Measurements from ENCODE around the gene SRMS.
"Not testable (repeated sequence)": the region's sequence is repeated elsewhere in the genome, so short reads cannot be mapped to it uniquely, and the experiment has no call there.

Gene SRMS

DNA sequence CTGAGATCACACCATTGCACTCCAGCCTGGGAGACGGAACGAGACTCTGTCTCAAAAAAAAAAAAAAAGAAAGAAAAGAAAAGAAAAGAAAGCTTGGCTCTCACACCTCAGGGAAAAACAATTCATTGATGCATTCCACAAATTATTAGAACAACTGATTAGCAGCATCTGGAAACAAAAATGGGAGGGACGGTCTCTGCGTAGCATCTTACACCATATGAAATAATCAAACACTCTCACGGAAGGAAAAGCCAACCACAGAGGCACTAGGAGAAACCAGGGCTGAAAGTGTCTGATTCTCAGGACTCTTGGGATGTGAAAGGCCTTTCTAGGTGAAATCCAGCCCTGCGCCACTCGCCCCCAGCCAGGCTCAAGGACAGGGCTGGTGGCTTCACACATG, 28.8 kb upstream of the SRMS start:
- no peaks in the 10 kb centered on the region for H3K4me1 ChIP-seq (ENCODE audit: insufficient read depth, low read length)
- no peak overlapping the region for H3K27ac ChIP-seq (ENCODE audit: low read depth, low read length)
- H3K9ac ChIP-seq (ENCODE audit: low read depth, low read length) = no peak overlapping the region
- H3K9me3 ChIP-seq (ENCODE audit: insufficient read depth, low read depth, low read length) = no peaks in the 10 kb centered on the region
- WGBS = 94% methylated on average over 6 of the region's 7 CpGs
- H3K27me3 ChIP-seq (ENCODE audit: insufficient read depth, low read length) = no peaks in the 10 kb centered on the region; the same call in 1 of the 2 replicates
- H3K36me3 ChIP-seq (ENCODE audit: insufficient read depth, low read length) = no peaks in the 10 kb centered on the region
- no peak overlapping the region for H3K4me3 ChIP-seq (ENCODE audit: low read length)

DNA sequence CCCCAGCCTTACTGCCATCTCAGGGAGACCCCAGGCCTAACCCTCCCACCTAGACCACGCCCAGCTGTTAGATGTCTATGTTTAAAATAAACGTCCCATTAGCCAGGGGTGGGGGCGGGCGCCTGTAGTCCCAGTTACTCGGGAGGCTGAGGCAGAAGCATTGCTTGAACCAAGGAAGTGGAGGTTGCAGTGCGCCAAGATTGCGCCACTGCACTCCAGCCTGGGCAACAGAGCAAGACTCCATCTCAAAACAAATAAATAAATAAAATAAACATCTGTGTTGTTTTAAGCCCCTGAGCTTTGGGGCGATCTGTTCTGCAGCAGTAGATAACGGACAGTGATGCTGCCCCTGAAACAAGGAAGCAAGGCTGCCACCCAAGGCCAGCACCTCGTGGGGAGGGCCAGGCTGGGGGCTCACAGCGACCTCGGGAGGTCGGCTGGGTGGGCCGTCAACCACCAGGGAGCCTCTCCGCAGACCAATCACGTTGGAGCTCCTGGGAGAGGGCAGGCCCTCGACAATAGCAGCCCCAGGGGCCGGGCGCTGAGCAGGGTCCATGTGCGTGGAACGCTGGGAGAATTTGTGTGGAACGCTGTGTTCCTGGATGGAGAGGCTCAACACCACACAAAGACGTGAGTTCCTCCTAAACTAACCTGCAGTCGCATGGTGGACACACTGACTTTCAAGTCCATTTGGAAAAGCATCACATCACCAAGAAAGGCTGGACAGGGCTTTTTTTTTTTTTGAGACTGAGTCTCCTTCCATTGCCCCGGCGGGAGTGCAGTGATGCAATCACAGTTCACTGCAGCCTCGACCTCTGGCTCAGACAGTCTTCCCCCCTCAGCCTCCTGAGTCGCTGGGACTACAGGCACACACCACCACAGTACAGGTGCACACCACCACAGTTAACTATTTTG, 27.5 kb upstream of the SRMS start:
- no peaks in the 10 kb centered on the region; the same call in 1 of the 2 replicates for H3K27me3 ChIP-seq (ENCODE audit: insufficient read depth, low read length)
- no peaks in the 10 kb centered on the region for H3K9me3 ChIP-seq (ENCODE audit: insufficient read depth, low read depth, low read length)
- no peaks in the 10 kb centered on the region for H3K4me1 ChIP-seq (ENCODE audit: insufficient read depth, low read length)
- 77% methylated on average over 28 of the region's 28 CpGs for WGBS
- no peak overlapping the region for H3K4me3 ChIP-seq (ENCODE audit: low read length)
- no peak overlapping the region for H3K9ac ChIP-seq (ENCODE audit: low read depth, low read length)
- H3K36me3 ChIP-seq (ENCODE audit: insufficient read depth, low read length) = no peaks in the 10 kb centered on the region
- no peak overlapping the region for H3K27ac ChIP-seq (ENCODE audit: low read depth, low read length)

DNA sequence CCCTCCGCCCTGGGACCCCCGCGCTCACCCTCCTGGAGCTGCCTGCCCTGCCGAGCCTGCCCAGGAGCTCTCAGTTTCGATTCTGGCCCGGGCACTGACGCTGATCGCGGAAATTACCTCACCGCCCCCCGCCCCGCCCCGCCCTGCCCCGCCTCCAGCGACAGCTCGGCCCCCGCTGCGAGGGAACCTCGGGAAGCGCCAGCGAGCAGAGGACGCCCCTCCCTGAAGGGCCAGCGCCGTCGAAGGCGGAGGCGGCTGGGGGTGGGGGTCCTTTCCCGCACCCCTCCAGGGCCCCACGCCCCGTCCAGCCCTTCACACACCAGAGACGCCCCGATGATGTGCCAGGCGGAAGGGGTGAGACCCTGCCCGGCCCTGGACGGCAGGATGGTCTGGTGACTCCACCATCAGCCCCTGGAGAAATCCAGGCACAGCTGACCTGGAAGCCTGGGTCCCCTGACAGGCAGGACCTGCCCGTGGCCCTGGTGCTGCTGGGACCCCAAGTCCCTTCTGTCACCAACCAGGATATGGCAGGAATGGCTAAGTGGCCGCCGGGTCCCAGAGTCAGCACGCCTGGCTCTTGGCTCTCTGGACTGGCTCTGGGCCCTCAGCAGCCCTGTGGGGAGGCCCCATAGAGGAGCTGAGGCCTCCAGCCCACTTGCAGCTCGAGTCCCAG, 26.7 kb upstream of the SRMS start, which contains the start of gene HELZ2:
Gene HELZ2 (minus strand): TSS at position 84 of the 673 bp plus-strand sequence. CDS start 1,854 bp downstream, outside the sequence.
- WGBS = 8% methylated on average over 40 of the region's 40 CpGs
- peak within 1 kb of the TSS; percentile 60; the same call in 1 of the 2 replicates for H3K9ac ChIP-seq (ENCODE audit: low read depth, low read length)
- H3K27ac ChIP-seq (ENCODE audit: low read depth, low read length) = no peak within 1 kb of the TSS
- H3K27me3 ChIP-seq (ENCODE audit: insufficient read depth, low read length) = no peaks in the 10 kb centered on the region; the same call in 1 of the 2 replicates
- H3K4me3 ChIP-seq (ENCODE audit: low read length) = peak within 1 kb of the TSS; percentile 76
- H3K36me3 ChIP-seq (ENCODE audit: insufficient read depth, low read length) = no peaks in the 10 kb centered on the region
- H3K9me3 ChIP-seq (ENCODE audit: insufficient read depth, low read depth, low read length) = no peaks in the 10 kb centered on the region
- H3K4me1 ChIP-seq (ENCODE audit: insufficient read depth, low read length) = no peaks in the 10 kb centered on the region

DNA sequence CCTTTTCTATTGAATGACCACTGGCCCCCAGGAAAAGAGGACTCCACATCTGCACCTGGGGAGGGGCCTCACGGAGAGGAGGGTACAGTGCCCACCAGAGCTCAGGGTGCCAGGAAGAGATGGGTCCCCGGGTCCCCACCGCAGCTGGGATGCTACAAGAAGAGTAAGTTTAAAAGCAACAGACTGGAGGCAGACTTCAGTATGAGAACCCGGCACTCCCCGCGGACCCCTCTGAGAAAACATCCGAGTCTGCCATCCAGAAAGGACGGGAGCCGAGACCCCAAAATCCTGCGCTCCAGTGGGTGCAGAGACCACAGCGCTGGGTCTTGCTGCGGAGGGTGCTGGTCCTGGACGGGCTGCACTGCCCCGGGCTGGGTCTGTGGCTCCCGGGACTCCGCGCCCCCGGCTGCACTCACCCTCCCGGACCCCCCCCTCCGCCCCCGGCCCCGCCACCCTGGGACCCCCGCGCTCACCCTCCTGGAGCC, 26.1 kb upstream of the SRMS start:
- no peak overlapping the region for H3K27ac ChIP-seq (ENCODE audit: low read depth, low read length)
- H3K36me3 ChIP-seq (ENCODE audit: insufficient read depth, low read length) = no peaks in the 10 kb centered on the region

DNA sequence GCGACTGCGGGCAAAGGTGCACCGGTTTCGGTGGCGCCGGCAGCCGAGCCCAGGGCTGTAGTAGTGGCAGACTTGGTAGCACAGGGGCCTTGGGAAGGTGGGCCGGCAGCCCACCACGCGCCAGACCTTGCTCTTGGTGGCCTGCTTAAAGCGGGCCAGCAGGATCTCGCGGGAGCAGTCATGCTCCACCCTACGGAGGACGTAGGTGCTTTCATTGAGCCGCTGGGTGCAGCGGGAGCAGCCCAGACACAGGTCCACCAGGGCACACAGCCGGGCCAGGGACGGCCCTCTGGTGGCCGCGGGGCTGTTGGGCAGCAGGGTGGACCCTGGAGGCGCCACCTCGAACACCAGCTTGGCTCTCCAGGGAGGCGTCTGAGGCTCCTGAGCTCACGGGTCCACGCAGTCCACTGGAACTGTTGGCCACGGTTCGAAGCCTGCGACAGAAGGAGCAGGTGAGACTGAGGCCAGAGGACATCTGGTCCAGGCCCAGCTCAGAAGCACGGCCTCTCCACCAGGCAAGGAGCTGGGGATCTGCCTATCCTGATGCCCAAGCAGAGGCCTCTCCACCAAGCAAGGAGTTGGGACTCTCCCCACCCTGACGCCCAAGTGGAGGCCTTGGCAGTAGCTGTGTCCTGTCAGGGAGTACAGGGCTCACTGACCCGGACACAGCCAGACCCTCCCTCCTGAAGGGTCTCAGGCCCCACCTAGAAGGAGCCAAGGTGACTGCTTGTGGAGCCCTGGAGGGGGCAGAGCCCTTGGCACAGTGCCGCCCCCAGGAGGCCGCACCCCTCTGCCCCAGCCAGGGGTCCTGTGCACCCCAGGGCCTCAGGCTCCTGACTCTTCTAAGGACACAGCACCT, 25.5 kb upstream of the SRMS start:
- WGBS = 90% methylated on average over 34 of the region's 34 CpGs
- Histone ChIP-seq H3K4me3 (ENCODE audit: low read length) (peak overlapping the region; percentile 76), H3K4me1 (ENCODE audit: insufficient read depth, low read length) (no peaks in the 10 kb centered on the region), H3K27ac (ENCODE audit: low read depth, low read length) (no peak overlapping the region), H3K9ac (ENCODE audit: low read depth, low read length) (no peak overlapping the region), H3K36me3 (ENCODE audit: insufficient read depth, low read length) (no peaks in the 10 kb centered on the region), H3K27me3 (ENCODE audit: insufficient read depth, low read length) (no peaks in the 10 kb centered on the region; the same call in 1 of the 2 replicates), H3K9me3 (ENCODE audit: insufficient read depth, low read depth, low read length) (no peaks in the 10 kb centered on the region)

More for the DNA sequence above, 26.1 kb upstream of the SRMS start:
- peak overlapping the region; percentile 60; the same call in 1 of the 2 replicates for H3K9ac ChIP-seq (ENCODE audit: low read depth, low read length)
- H3K27me3 ChIP-seq (ENCODE audit: insufficient read depth, low read length) = no peaks in the 10 kb centered on the region; the same call in 1 of the 2 replicates
- peak overlapping the region; percentile 76 for H3K4me3 ChIP-seq (ENCODE audit: low read length)
- 7% methylated on average over 22 of the region's 24 CpGs for WGBS
- H3K4me1 ChIP-seq (ENCODE audit: insufficient read depth, low read length) = no peaks in the 10 kb centered on the region
- H3K9me3 ChIP-seq (ENCODE audit: insufficient read depth, low read depth, low read length) = no peaks in the 10 kb centered on the region

DNA sequence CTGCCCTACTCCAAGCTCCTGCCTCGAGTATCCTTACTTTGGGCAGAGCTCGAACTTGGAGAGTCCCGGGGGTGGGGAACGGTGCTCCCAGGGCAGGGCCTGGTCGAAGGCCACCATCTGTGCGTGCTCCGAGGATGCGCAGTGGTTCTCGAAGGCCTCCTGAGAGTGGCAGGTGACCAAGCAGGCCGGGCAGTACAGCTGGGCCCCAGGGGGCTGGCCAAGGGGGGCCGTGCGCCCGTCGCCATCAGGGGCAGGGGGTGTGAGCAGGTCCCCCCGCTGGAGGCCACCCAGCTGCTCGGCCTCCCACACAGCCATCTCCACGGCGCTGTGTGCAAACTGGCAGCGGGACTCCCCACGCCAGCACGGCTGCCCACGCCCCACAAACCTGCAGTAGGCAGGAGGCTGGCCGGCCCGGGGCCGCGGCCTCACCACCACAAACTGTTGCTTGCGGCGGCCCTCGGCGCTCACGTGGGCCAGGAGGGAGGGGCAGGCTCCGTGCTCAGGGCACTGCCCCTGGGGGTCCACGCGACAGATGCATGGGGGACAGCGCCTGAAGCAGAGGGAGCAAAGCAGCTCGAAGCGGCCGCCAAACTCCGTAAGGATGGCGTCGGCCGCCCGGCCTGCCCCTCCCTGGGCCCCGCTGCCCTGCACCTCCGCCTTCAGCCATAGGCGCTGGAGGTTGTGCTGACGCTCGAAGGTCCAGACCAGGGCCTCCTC, 24.7 kb upstream of the SRMS start:
- no peak overlapping the region for H3K4me3 ChIP-seq (ENCODE audit: low read length)
- H3K27ac ChIP-seq (ENCODE audit: low read depth, low read length) = no peak overlapping the region
- no peaks in the 10 kb centered on the region for H3K4me1 ChIP-seq (ENCODE audit: insufficient read depth, low read length)

DNA sequence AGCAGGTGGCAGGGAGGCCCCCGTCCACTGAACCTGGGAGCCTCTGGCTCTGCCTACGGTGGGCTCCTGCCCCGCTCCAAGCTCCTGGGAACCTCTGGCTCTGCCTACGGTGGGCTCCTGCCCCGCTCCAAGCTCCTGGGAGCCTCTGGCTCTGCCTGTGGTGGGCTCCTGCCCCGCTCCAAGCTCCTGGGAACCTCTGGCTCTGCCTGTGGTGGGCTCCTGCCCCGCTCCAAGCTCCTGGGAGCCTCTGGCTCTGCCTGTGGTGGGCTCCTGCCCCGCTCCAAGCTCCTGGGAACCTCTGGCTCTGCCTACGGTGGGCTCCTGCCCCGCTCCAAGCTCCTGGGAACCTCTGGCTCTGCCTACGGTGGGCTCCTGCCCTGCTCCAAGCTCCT, 23.5 kb upstream of the SRMS start:
- H3K36me3 ChIP-seq (ENCODE audit: insufficient read depth, low read length); H3K9ac ChIP-seq (ENCODE audit: low read depth, low read length); H3K4me3 ChIP-seq (ENCODE audit: low read length); H3K4me1 ChIP-seq (ENCODE audit: insufficient read depth, low read length); H3K27me3 ChIP-seq (ENCODE audit: insufficient read depth, low read length); H3K9me3 ChIP-seq (ENCODE audit: insufficient read depth, low read depth, low read length); H3K27ac ChIP-seq (ENCODE audit: low read depth, low read length): not testable (repeated sequence)
- 82% methylated on average over 3 of the region's 11 CpGs for WGBS

More for the DNA sequence above, 24.7 kb upstream of the SRMS start:
- H3K27me3 ChIP-seq (ENCODE audit: insufficient read depth, low read length) = no peaks in the 10 kb centered on the region; the same call in 1 of the 2 replicates
- no peak overlapping the region for H3K9ac ChIP-seq (ENCODE audit: low read depth, low read length)
- H3K9me3 ChIP-seq (ENCODE audit: insufficient read depth, low read depth, low read length) = no peaks in the 10 kb centered on the region
- 94% methylated on average over 48 of the region's 48 CpGs for WGBS
- H3K36me3 ChIP-seq (ENCODE audit: insufficient read depth, low read length) = no peaks in the 10 kb centered on the region

DNA sequence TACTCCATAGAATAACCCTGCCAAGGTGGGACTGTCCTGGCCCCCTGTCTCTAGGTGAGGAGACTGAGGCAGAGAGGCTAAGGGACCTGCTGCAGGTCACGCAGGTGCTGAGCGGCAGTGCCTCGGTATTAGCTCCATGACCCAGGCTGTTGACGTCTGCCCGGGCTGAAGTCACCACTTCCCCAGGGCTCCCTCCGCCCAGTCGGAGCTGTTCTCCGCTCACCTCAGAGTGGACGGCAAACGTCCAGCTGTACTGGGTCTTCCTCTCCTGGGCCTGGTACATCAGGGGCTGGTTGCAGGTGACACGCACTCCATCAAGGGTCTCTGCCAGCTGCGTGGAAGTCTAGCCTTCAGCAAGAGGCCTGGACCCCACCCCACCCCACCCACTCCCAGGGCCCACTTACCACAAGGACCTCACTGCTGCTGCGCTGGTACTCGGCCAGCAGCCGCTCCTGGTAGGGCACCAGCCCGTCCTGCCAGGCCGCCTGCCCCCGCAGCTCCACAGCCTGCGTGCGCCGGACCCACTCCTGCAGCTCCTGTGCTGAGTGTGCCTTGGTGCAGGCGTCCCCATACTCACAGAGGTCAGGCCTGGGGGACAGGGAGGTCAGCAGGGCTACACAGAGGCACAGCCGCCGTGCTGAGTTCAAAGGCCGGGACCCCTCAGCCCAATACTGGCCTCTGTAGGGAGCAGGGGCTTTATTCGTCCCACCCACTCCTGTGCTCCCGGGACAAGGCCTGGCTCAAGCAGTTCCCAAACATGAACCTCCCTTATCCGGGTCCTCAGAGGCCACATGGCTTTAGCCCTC, 22.9 kb upstream of the SRMS start:
- WGBS = 93% methylated on average over 28 of the region's 28 CpGs
- H3K4me3 ChIP-seq (ENCODE audit: low read length) = no peak overlapping the region
- no peaks in the 10 kb centered on the region for H3K4me1 ChIP-seq (ENCODE audit: insufficient read depth, low read length)
- no peaks in the 10 kb centered on the region for H3K36me3 ChIP-seq (ENCODE audit: insufficient read depth, low read length)
- H3K9me3 ChIP-seq (ENCODE audit: insufficient read depth, low read depth, low read length) = no peaks in the 10 kb centered on the region
- no peaks in the 10 kb centered on the region; the same call in 1 of the 2 replicates for H3K27me3 ChIP-seq (ENCODE audit: insufficient read depth, low read length)
- no peak overlapping the region for H3K27ac ChIP-seq (ENCODE audit: low read depth, low read length)
- no peak overlapping the region for H3K9ac ChIP-seq (ENCODE audit: low read depth, low read length)

DNA sequence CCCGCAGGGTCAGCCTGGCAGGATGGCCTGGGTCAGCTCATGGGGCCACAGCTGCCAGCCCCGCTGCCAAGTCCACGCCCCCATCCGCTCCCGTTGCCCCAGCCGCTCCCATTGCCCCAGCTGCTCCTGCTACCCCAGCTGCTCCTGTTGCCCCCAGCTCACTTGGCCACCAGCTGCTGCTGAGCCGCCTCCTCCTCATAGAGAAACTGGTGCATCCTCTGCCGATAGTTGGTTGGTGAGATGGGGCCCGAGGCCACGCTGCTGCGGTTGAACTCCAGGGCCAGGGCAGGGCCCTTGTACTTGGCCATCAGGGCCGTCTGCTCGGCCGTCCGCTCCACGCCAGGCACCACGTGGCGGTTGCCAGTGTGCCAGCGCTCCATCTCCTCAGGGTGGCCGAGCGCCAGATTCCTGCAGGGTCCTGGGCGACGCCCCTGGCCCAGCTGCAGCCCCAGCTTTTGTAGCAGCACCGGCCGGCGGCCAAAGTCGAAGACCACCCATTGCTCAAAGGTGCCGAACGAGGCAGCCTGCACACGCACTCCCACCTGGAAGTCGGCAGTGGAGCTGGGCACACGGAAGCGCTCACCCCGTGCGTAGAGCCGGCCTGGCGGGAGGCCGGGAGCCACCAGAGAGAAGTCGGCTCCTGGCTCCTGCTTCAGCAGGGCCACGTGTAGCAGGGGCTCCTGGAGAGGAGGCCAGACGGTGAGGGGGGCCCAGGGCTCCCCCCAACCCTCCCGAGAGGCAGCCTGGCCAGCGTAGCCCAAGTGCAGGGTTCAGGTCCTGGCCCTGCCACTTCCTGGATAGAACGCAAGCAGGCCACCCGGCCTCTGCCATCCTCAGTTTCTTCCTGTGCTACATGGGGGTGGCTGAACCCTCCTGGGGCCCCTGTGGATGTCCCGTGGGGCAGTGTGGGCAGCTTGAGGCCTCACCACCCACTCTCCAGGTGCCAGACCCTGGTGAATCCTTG, 21.7 kb upstream of the SRMS start:
- Histone ChIP-seq H3K27me3 (ENCODE audit: insufficient read depth, low read length) (no peaks in the 10 kb centered on the region; the same call in 1 of the 2 replicates), H3K9ac (ENCODE audit: low read depth, low read length) (no peak overlapping the region), H3K36me3 (ENCODE audit: insufficient read depth, low read length) (no peaks in the 10 kb centered on the region), H3K9me3 (ENCODE audit: insufficient read depth, low read depth, low read length) (no peaks in the 10 kb centered on the region), H3K27ac (ENCODE audit: low read depth, low read length) (no peak overlapping the region), H3K4me1 (ENCODE audit: insufficient read depth, low read length) (no peaks in the 10 kb centered on the region), H3K4me3 (ENCODE audit: low read length) (no peak overlapping the region)
- WGBS = 95% methylated on average over 46 of the region's 46 CpGs
